K562 (cell line): ENCODE data around the gene ESRRG.

ENCODE experiments used
- CREM ChIP-seq: IDR thresholded peaks from 2 replicates; pipeline ENCODE4 v1.6.1; 2014; ENCODE audit warnings: antibody characterized with exemption, low read depth
- ELF1 ChIP-seq: fragments of 200-800 bp; sonication (Bioruptor generic); IDR thresholded peaks from 2 replicates; pipeline ENCODE4 v1.6.1; 2016; ENCODE audit warnings: missing genetic modification characterization, missing compliant biosample characterization
- GATAD2B ChIP-seq: fragments of 450-650 bp; IDR thresholded peaks from 2 replicates; pipeline ENCODE4 v1.6.1; 2017; ENCODE audit warnings: mild to moderate bottlenecking, borderline replicate concordance
- HNRNPK ChIP-seq: fragments of 200-400 bp; formaldehyde crosslinking; IDR thresholded peaks from one replicate; pipeline ENCODE4 v1.6.1; 2018; ENCODE audit warnings: mild to moderate bottlenecking, low read depth, low read length; ENCODE audit not compliant: poor library complexity, severe bottlenecking
- JUND ChIP-seq, 2 experiments: IDR thresholded peaks; 2 replicates in 1 of 2; 3 replicates in 1 of 2; pipeline ENCODE4 v1.6.1; 2011; ENCODE audit warnings: borderline replicate concordance in 2 of 2, low read depth in 2 of 2, low read length in 2 of 2, improper control_type of control experiment in 1 of 2, missing biosample characterization in 1 of 2, missing genetic modification characterization in 1 of 2, missing genetic modification reagents in 1 of 2
- KDM5B ChIP-seq: fragments of 200-600 bp; sonication (generic); IDR thresholded peaks from 2 replicates; pipeline ENCODE4 v1.6.1; 2012; ENCODE audit warnings: low read depth, mild to moderate bottlenecking, moderate library complexity, low read length, control low read depth, inconsistent platforms; ENCODE audit not compliant: insufficient replicate concordance
- POLR2A ChIP-seq: fragments of 450-650 bp; conservative IDR thresholded peaks from 2 replicates; pipeline ENCODE4 v1.6.1; 2016
- REST ChIP-seq, 2 experiments: fragments of 450-650 bp; formaldehyde crosslinking in 1 of 2; IDR thresholded peaks; 2 replicates each; pipeline versions ENCODE4 v1.4.0 to v1.6.1; 2014 to 2020; ENCODE audit warnings: mild to moderate bottlenecking in 2 of 2, borderline replicate concordance in 1 of 2, low read depth in 1 of 2
- SREBF2 ChIP-seq: sonication (generic); formaldehyde crosslinking; IDR thresholded peaks from 2 replicates; pipeline ENCODE4 v1.4.0; 2020; ENCODE audit warnings: mild to moderate bottlenecking, missing genetic modification reagents
- ZBTB33 ChIP-seq: sonication (generic); formaldehyde crosslinking; IDR thresholded peaks from 2 replicates; pipeline ENCODE4 v1.8.1; 2023; ENCODE audit warnings: mild to moderate bottlenecking, missing genetic modification reagents
- ZBTB8A ChIP-seq: fragments of 450-650 bp; IDR thresholded peaks from 2 replicates; pipeline ENCODE4 v1.6.1; 2018; ENCODE audit warnings: mild to moderate bottlenecking, moderate library complexity; ENCODE audit not compliant: partially characterized antibody
- ZNF274 ChIP-seq: IDR thresholded peaks from 2 replicates; pipeline ENCODE4 v1.6.1; 2011; ENCODE audit warnings: low read depth, mild to moderate bottlenecking, low read length, moderate library complexity, borderline replicate concordance
- ZNF354B ChIP-seq: fragments of 250-450 bp; sonication (Bioruptor Pico); IDR thresholded peaks from 2 replicates; pipeline ENCODE4 v1.4.0; 2020
- ZNF41 ChIP-seq: fragments of 250-450 bp; sonication (Bioruptor Pico); conservative IDR thresholded peaks from 2 replicates; pipeline ENCODE4 v1.4.0; 2020; ENCODE audit warnings: mild to moderate bottlenecking

- TF ChIP-seq JUND (IDR thresholded peaks at IDR 0.05; ENCODE audit: borderline replicate concordance, low read depth, low read length) = no peak
- TF ChIP-seq JUND (tag; IDR thresholded peaks at IDR 0.05; ENCODE audit: borderline replicate concordance, low read depth, low read length) = no peak
- TF ChIP-seq KDM5B = no peak
- no peak for TF ChIP-seq REST (IDR thresholded peaks at IDR 0.05; ENCODE audit: borderline replicate concordance)
- TF ChIP-seq REST (CRISPR knock-in tag; IDR thresholded peaks at IDR 0.05; ENCODE audit: low read depth) = no peak
- no peak for TF ChIP-seq ZBTB8A
- TF ChIP-seq ZNF41 (CRISPR knock-in tag) = no peak
- TF ChIP-seq SREBF2 (CRISPR knock-in tag) = no peak
- TF ChIP-seq POLR2A = no peak
- TF ChIP-seq GATAD2B = no peak
- TF ChIP-seq ZNF274 = no peak
- TF ChIP-seq HNRNPK = no peak
- TF ChIP-seq ZNF354B (CRISPR knock-in tag) = no peak
- TF ChIP-seq ELF1 (tag) = no peak
- no peak for TF ChIP-seq ZBTB33 (CRISPR knock-in tag)
- no peak for TF ChIP-seq CREM
Measured at GRCh38 chr1:216563087-216563486, 160.1 kb downstream of the ESRRG start.
